Ascending aorta (tissue), 2 donors: ENCODE results near the gene IL1RL1. TPM values are rescaled to one million over a fixed set of nuclear protein-coding genes. Genes with fewer than 3 reads are reported as not detected.

Experiments used
- DNase-seq, 2 donors: peaks; one replicate each; pipeline ENCODE4 v3.0.0-alpha.2; 2019; ENCODE audit warnings: low spot score in 2 of 2
- H3K27ac ChIP-seq, 2 donors: fragments of 200-600 bp; sonication (generic); one replicate each; pipeline ENCODE4 v1.5.1; 2016 to 2017; ENCODE audit warnings: mild to moderate bottlenecking in 1 of 2
- H3K27me3 ChIP-seq: fragments of 200-600 bp; sonication (generic); one replicate; pipeline ENCODE4 v1.5.1; 2017
- H3K36me3 ChIP-seq, 2 donors: fragments of 200-600 bp; sonication (generic); one replicate each; pipeline ENCODE4 v1.5.1; 2016
- H3K4me1 ChIP-seq, 2 donors: fragments of 200-600 bp; sonication (generic); one replicate each; pipeline ENCODE4 v1.5.1; 2016 to 2017; ENCODE audit warnings: mild to moderate bottlenecking in 1 of 2
- H3K4me3 ChIP-seq, 2 donors: fragments of 200-600 bp; sonication (generic); one replicate each; pipeline ENCODE4 v1.5.1; 2016 to 2017; ENCODE audit warnings: mild to moderate bottlenecking in 1 of 2
- H3K9me3 ChIP-seq, 2 donors: fragments of 200-600 bp; sonication (generic); one replicate each; pipeline ENCODE4 v1.5.1; 2016
- intact Hi-C: fragments of 100-400 bp; cut with DNase I; formaldehyde crosslinking; loops from one replicate; pipeline ENCODE4 v1.15.1; 2023
- total RNA-seq: library from RNA; depleted of rRNA; stranded (reverse); fragments of >200 nt; gene quantifications from one replicate; pipeline ENCODE4 v1.1.0, GENCODE V29; 2016
- TF ChIP-seq, protein P1 (sequence below), 3 experiments: fragments of 200-600 bp in 2 of 3; fragments of 450-650 bp in 1 of 3; sonication (generic) in 2 of 3; IDR thresholded peaks; one replicate each; pipeline ENCODE4 v1.5.1; 2016 to 2019; ENCODE audit warnings: antibody characterized with exemption in 3 of 3, mild to moderate bottlenecking in 1 of 3, moderate library complexity in 1 of 3

Gene IL1RL1
- total RNA-seq, 1 donor from 2014 or later, result 3.4 TPM

DNA sequence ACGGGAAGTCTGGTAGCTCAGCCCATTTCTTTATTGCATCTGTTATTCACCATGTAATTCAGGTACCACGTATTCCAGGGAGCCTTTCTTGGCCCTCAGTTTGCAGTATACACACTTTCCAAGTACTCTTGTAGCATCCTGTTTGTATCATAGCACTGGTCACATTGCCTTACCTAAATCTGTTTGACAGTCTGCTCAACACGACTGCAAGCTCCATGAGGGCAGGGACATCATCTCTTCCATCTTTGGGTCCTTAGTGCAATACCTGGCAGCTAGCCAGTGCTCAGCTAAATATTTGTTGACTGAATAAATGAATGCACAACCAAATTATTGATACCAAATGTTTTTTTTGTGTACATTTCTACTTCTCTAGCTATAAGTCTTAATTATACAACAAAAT lies 33.0 kb downstream of the IL1RL1 start:
- Histone ChIP-seq H3K4me3 (no peak overlapping the region), H3K27ac (no peak overlapping the region), H3K27me3 (no peaks in the 10 kb centered on the region), H3K36me3 (no peaks in the 10 kb centered on the region), H3K4me1 (peaks cover 0 to 7% of the 10 kb centered on the region in 2 donors), H3K9me3 (no peaks in the 10 kb centered on the region)
- DNase-seq, result no peak
- intact Hi-C loops, result no loop called here
- TF ChIP-seq, protein P1, sequence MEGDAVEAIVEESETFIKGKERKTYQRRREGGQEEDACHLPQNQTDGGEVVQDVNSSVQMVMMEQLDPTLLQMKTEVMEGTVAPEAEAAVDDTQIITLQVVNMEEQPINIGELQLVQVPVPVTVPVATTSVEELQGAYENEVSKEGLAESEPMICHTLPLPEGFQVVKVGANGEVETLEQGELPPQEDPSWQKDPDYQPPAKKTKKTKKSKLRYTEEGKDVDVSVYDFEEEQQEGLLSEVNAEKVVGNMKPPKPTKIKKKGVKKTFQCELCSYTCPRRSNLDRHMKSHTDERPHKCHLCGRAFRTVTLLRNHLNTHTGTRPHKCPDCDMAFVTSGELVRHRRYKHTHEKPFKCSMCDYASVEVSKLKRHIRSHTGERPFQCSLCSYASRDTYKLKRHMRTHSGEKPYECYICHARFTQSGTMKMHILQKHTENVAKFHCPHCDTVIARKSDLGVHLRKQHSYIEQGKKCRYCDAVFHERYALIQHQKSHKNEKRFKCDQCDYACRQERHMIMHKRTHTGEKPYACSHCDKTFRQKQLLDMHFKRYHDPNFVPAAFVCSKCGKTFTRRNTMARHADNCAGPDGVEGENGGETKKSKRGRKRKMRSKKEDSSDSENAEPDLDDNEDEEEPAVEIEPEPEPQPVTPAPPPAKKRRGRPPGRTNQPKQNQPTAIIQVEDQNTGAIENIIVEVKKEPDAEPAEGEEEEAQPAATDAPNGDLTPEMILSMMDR (IDR thresholded peaks at IDR 0.05), result no peak

DNA sequence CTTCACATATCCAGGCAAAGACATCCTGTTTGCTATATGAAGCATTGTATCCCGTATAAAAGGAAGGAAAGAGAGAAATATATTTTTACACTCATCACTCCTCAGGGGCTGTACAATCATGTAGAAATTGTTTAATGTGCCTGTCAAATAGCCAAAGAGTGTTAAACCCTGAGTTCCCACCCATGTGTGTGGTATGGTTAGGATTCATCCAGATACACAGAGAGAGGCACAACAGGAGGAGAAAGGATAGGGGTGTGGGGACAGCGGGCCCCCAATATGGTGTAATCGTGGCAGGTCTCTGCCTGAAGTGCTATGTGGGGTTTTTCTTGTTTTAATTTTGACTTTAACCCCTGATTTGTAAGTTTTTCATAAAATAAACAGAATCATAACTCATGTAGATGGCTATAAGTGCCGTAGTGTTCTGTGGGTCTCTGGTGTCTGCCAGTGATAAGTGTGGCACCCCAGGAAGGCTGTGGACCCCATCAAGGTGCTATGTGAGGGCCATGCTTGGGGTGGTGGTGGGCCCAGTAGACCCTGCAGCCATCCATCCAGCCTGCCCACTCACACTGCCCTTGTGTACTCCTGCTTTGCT lies 34.1 kb downstream of the IL1RL1 start:
- H3K27me3 ChIP-seq, result no peaks in the 10 kb centered on the region
- H3K36me3 ChIP-seq, result no peaks in the 10 kb centered on the region
- H3K4me3 ChIP-seq, result no peak overlapping the region
- DNase-seq, result no peak
- TF ChIP-seq, protein P1 (IDR thresholded peaks at IDR 0.05), result no peak
- H3K27ac ChIP-seq, result no peak overlapping the region
- H3K4me1 ChIP-seq, result peaks cover 0 to 7% of the 10 kb centered on the region in 2 donors
- intact Hi-C loops, result no loop called here
- no peaks in the 10 kb centered on the region for H3K9me3 ChIP-seq

DNA sequence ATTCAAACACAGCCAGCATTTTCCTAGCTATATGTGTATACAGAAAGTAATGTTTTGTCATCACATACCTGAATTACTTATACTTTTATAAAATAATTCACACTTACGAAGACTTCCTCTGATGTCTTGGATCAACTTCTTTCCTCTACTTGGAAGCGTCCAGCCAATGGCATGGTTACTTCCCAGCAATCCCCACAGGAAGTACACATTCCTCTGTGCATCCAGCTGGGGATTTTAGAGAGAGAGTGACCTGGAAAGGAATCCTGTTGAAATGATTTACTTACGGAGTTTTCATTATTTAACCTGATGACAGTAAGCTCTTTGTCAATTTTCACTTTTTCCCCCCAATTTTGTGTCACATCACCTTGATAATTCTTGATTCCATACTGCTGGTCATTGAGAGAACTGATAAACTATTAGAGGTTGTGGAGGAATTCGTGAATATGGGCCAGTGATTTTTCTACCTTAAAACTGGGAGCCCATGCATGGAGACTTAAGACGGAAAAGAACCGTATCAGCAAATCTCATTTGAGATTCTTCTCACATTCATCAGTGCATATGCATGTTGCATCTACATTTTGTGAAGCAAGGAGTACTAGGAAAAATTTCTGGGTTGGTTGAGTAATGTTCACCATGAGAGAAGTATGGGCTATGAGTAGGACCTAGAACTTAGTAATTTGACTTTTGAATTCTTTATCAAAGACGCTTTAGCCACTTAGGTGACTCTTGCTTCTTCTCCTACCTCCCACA lies 35.2 kb downstream of the IL1RL1 start:
- intact Hi-C loops, result no loop called here
- H3K36me3 ChIP-seq, result no peaks in the 10 kb centered on the region
- H3K27me3 ChIP-seq, result no peaks in the 10 kb centered on the region
- H3K4me1 ChIP-seq, result peaks cover 0 to 7% of the 10 kb centered on the region in 2 donors
- TF ChIP-seq, protein P1 (IDR thresholded peaks at IDR 0.05), result no peak
- no peak for DNase-seq
- H3K9me3 ChIP-seq, result no peaks in the 10 kb centered on the region
- H3K4me3 ChIP-seq, result no peak overlapping the region
- no peak overlapping the region for H3K27ac ChIP-seq

DNA sequence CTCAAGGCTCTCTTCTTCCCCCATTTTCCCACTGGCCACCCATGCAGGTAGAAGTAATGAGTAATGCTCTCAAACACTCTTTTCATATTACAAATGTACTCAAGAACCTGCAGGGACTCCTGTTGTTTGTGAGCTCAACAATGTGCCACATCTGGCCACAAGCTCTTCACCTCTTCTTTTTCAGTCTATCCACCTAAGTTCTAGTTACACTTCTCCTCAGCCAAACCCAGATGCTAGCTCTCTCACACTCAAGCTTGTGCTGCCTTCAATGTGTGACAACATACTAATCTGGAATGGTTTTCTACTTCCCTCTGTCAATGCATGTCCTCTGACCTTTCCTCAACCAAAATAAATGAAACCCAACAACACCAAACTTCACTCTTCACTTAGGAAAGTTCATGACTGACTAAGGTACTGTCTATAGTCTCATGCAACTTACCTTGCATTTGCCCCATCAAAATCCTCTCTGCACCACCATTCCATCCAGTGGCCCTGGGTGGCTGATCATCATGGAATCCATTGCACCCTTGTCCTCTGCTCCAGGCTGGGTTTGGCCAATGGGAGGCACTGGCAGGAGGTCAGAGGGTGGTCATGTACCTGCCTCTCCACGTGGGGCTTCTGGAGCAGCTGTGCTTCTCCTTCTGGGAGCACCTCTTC lies 38.9 kb downstream of the IL1RL1 start:
- Histone ChIP-seq H3K4me1 (peaks cover 0 to 1% of the 10 kb centered on the region in 2 donors), H3K4me3 (no peak overlapping the region), H3K9me3 (no peaks in the 10 kb centered on the region), H3K36me3 (no peaks in the 10 kb centered on the region), H3K27me3 (no peaks in the 10 kb centered on the region), H3K27ac (no peak overlapping the region)
- DNase-seq, result no peak
- intact Hi-C loops, result loop anchor here (10.0 kb wide), 1 partner anchor 165 kb away; the partner anchor contains the start of gene IL1RL2
- TF ChIP-seq, protein P1 (IDR thresholded peaks at IDR 0.05), result no peak

DNA sequence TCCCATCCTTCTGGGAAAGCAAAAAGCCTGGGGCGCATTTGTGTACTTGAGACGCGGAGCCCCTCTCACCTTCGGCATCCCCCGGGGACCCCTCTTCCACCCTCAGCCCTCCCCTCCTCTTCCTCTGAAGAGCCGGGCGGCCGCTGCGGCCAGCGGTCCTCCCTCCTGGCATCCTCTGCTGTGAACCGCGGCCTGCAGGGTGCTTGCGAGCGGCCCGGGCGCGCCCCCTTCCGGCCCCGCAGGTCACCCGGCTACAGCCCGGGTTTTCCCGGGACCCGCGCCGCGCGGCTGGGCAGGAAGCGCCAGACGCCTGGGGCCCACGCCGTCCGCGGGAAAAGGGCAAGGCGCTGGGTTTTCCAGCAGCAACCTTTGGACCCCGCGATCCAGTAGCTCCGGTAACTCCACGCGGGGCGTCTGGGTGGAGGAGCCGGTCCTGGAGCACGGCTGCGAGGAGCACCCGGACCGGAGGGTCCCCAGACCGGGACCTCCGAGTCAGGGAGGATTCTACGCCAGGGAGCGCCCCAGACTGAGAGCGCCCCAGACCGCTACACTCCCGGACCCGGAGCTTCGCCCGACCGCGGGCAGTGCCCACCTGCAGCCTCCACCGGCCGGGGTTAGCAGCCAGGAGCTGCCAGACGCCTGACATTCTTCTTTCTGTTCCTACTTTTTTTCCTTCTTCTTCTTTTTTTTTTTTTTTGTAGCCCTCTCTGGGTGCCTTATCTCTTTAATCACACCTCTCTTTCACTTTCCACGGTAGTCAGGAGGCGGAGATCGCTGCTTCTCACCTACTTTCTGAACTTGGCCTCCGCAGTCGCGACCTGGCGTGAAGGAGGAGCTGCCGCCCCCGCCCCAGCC lies 44.4 kb downstream of the IL1RL1 start, which contains the start of gene IL18R1:
Gene IL18R1 (plus strand): TSS at position 271 of the 855 bp plus-strand sequence. CDS start 6,865 bp downstream, outside the sequence.
- TF ChIP-seq, protein P1 (IDR thresholded peaks at IDR 0.05), result peak; percentile 74 to 94 (median 89)
- Histone ChIP-seq H3K36me3 (no peaks in the 10 kb centered on the region), H3K27me3 (no peaks in the 10 kb centered on the region), H3K9me3 (no peaks in the 10 kb centered on the region), H3K4me3 (peak within 1 kb of the TSS; percentile 66 to 91), H3K27ac (peak within 1 kb of the TSS; percentile 58 to 71), H3K4me1 (peaks cover 2 to 3% of the 10 kb centered on the region in 2 donors)
- intact Hi-C loops, result loop anchor here (2.0 to 10.0 kb wide), 4 partner anchors 53 to 333 kb away; partner anchors contain the start of gene IL1RL2
- peak; percentile 10 to 84 for DNase-seq
